Right lobe of liver (tissue), 4 donors: ENCODE measurements around the gene PRDX4.

ENCODE experiments used
- POLR2A ChIP-seq: fragments of 450-650 bp; IDR thresholded peaks from one replicate; pipeline ENCODE4 v1.6.1; 2017; ENCODE audit warnings: antibody characterized with exemption, mild to moderate bottlenecking
- TF ChIP-seq, protein P1 (sequence below), 4 donors: fragments of 200-600 bp in 3 of 4; fragments of 450-650 bp in 1 of 4; IDR thresholded peaks; one replicate each; pipeline versions ENCODE4 v1.5.1 to v1.8.0; 2016 to 2022; ENCODE audit warnings: antibody characterized with exemption in 4 of 4, mild to moderate bottlenecking in 2 of 4
- donor health status: DM: no; HTN: no; CAD: no.
- donor health status: DM: no; HTN: no; CAD: no.
- donor health status: DM: no; HTN: yes; CAD: no.

- TF ChIP-seq, protein P1, sequence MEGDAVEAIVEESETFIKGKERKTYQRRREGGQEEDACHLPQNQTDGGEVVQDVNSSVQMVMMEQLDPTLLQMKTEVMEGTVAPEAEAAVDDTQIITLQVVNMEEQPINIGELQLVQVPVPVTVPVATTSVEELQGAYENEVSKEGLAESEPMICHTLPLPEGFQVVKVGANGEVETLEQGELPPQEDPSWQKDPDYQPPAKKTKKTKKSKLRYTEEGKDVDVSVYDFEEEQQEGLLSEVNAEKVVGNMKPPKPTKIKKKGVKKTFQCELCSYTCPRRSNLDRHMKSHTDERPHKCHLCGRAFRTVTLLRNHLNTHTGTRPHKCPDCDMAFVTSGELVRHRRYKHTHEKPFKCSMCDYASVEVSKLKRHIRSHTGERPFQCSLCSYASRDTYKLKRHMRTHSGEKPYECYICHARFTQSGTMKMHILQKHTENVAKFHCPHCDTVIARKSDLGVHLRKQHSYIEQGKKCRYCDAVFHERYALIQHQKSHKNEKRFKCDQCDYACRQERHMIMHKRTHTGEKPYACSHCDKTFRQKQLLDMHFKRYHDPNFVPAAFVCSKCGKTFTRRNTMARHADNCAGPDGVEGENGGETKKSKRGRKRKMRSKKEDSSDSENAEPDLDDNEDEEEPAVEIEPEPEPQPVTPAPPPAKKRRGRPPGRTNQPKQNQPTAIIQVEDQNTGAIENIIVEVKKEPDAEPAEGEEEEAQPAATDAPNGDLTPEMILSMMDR (IDR thresholded peaks at IDR 0.05), result no peak
- TF ChIP-seq POLR2A, result no peak
Observed at GRCh38 chrX:23732704-23733103, 65.4 kb downstream of the PRDX4 start.
